WTC11 (cell line): ENCODE results near the gene KCNK7. TPM values are rescaled to one million over a fixed set of nuclear protein-coding genes. Genes with fewer than 3 reads are reported as not detected.

Source experiments
- ATAC-seq: fragments of 200-7000 bp; cut with Tn5 transposase; 2 replicates; pipeline ENCODE4 v1.10.0; 2021; ENCODE audit warnings: mild to moderate bottlenecking, moderate library complexity
- CTCF ChIA-PET: fragments of 300-600 bp; sonication (Branson Sonifier 250); formaldehyde crosslinking; loops from one replicate; lab custom pipeline; 2021; ENCODE audit warnings: antibody characterized with exemption; lab: Charles Lee
- POLR2A ChIA-PET: fragments of 350-600 bp; sonication (Branson Sonifier 250); formaldehyde crosslinking; loops from one replicate; lab custom pipeline; 2021; ENCODE audit warnings: antibody characterized with exemption; lab: Charles Lee
- DNase-seq: peaks from one replicate; pipeline ENCODE4 v3.0.0; 2021; ENCODE audit warnings: low spot score
- H3K27ac Mint-ChIP-seq: 2 replicates; pipeline ENCODE4 v1.8.0; 2021; ENCODE audit warnings: mixed read lengths
- H3K27me3 Mint-ChIP-seq: 2 replicates; pipeline ENCODE4 v1.8.0; 2021; ENCODE audit warnings: low read depth, mild to moderate bottlenecking, moderate library complexity, mixed read lengths
- H3K36me3 Mint-ChIP-seq: 2 replicates; pipeline ENCODE4 v1.8.0; 2021; ENCODE audit warnings: mixed read lengths
- H3K4me1 Mint-ChIP-seq: 2 replicates; pipeline ENCODE4 v1.8.0; 2022; ENCODE audit warnings: mixed read lengths
- H3K4me3 Mint-ChIP-seq: 2 replicates; pipeline ENCODE4 v1.8.0; 2021; ENCODE audit warnings: mild to moderate bottlenecking, moderate library complexity, mixed read lengths
- H3K9me3 Mint-ChIP-seq: 2 replicates; pipeline ENCODE4 v1.8.0; 2021; ENCODE audit warnings: mixed read lengths
- AFF4 ChIP-seq: sonication (generic); formaldehyde crosslinking; IDR thresholded peaks from 2 replicates; pipeline ENCODE4 v1.8.1; 2023; ENCODE audit warnings: mild to moderate bottlenecking, missing genetic modification reagents, borderline replicate concordance
- ATF6 ChIP-seq: sonication (generic); formaldehyde crosslinking; IDR thresholded peaks from 2 replicates; pipeline ENCODE4 v1.8.1; 2023; ENCODE audit warnings: mild to moderate bottlenecking, missing genetic modification reagents
- CTCF ChIP-seq: fragments of 200-600 bp; IDR thresholded peaks from 2 replicates; pipeline ENCODE4 v1.8.0; 2022; ENCODE audit warnings: antibody characterized with exemption
- E2F5 ChIP-seq: sonication (generic); formaldehyde crosslinking; IDR thresholded peaks from 2 replicates; pipeline ENCODE4 v1.8.1; 2022; ENCODE audit warnings: mild to moderate bottlenecking, moderate library complexity, missing genetic modification reagents
- GRHL2 ChIP-seq: fragments of 250-450 bp; sonication (Bioruptor Pico); IDR thresholded peaks from 2 replicates; pipeline ENCODE4 v1.8.0; 2022; ENCODE audit warnings: mild to moderate bottlenecking, moderate library complexity; ENCODE audit not compliant: insufficient replicate concordance, severe bottlenecking
- GTF2I ChIP-seq: fragments of 250-450 bp; sonication (Bioruptor Pico); conservative IDR thresholded peaks from 2 replicates; pipeline ENCODE4 v1.4.0; 2021; ENCODE audit warnings: mild to moderate bottlenecking
- PREB ChIP-seq: sonication (generic); formaldehyde crosslinking; IDR thresholded peaks from 2 replicates; pipeline ENCODE4 v1.8.1; 2022; ENCODE audit warnings: mild to moderate bottlenecking, missing genetic modification reagents, moderate library complexity, borderline replicate concordance
- ZNF232 ChIP-seq: sonication (generic); formaldehyde crosslinking; IDR thresholded peaks from 2 replicates; pipeline ENCODE4 v1.8.0; 2022; ENCODE audit warnings: mild to moderate bottlenecking, missing genetic modification reagents
- ZNF263 ChIP-seq: sonication (generic); formaldehyde crosslinking; IDR thresholded peaks from 2 replicates; pipeline ENCODE4 v1.8.1; 2022; ENCODE audit warnings: low read depth, mild to moderate bottlenecking, moderate library complexity, missing genetic modification reagents
- ZNF281 ChIP-seq: sonication (generic); formaldehyde crosslinking; IDR thresholded peaks from 2 replicates; pipeline ENCODE4 v1.8.0; 2023; ENCODE audit warnings: mild to moderate bottlenecking, missing genetic modification reagents
- ZNF317 ChIP-seq: sonication (generic); formaldehyde crosslinking; IDR thresholded peaks from 2 replicates; pipeline ENCODE4 v1.8.1; 2023; ENCODE audit warnings: low read depth, mild to moderate bottlenecking, moderate library complexity, missing genetic modification reagents, borderline replicate concordance
- total RNA-seq: library from RNA; stranded (reverse); gene quantifications from 3 replicates; pipeline ENCODE4 v1.2.3, GENCODE V29; 2021

KCNK7 gene
- total RNA-seq, 1 experiment from 2014 or later: 1.4 TPM

GRCh38 chr11:65595131-65595530 is 469 bp downstream of the KCNK7 start:
- H3K27me3 Mint-ChIP-seq: peaks cover 39% of the 10 kb centered on the region
- no peak for TF ChIP-seq ZNF232 (CRISPR knock-in tag)
- TF ChIP-seq AFF4 (CRISPR knock-in tag): no peak
- TF ChIP-seq PREB (CRISPR knock-in tag): no peak
- no peak for TF ChIP-seq ZNF281
- TF ChIP-seq ATF6 (CRISPR knock-in tag): no peak
- TF ChIP-seq, all 79 proteins: peak for 0
- ChIA-PET CTCF (interaction anchor here (0.8 to 13.8 kb wide), 9 partner anchors 11 to 70 kb away, joined by 4 to 311 read pairs (median 48); partner anchors contain the start of genes EHBP1L1, FAM89B, MAP3K11 and PCNX3), POLR2A (interaction anchor here (0.5 kb wide), 1 partner anchor 64 kb away, joined by 3 read pairs; no protein-coding TSS in a partner anchor)
- H3K4me3 Mint-ChIP-seq: no peak overlapping the region
- H3K36me3 Mint-ChIP-seq: peaks cover 4% of the 10 kb centered on the region; the same call in 1 of the 2 replicates
- peaks cover 15% of the 10 kb centered on the region for H3K4me1 Mint-ChIP-seq
- H3K27ac Mint-ChIP-seq: no peak overlapping the region
- ATAC-seq (no peak), DNase-seq (no peak)
- H3K9me3 Mint-ChIP-seq: no peaks in the 10 kb centered on the region

GRCh38 chr11:65593518-65594414 is 1.8 kb downstream of the KCNK7 start:
- DNase-seq: peak; percentile 80
- H3K4me1 Mint-ChIP-seq: peaks cover 18% of the 10 kb centered on the region
- ChIA-PET POLR2A (interaction anchor here (0.6 to 2.0 kb wide), 4 partner anchors 21 to 833 kb away, joined by 3 to 8 read pairs (median 5); partner anchors contain the start of genes PCNX3 and SIPA1), CTCF (interaction anchor here (0.5 to 13.8 kb wide), 42 partner anchors 9 to 452 kb away, joined by 3 to 311 read pairs (median 5); partner anchors contain the start of genes CCDC85B, EHBP1L1, FAM89B and FIBP)
- H3K4me3 Mint-ChIP-seq: peak overlapping the region; percentile 65
- no peak overlapping the region for H3K27ac Mint-ChIP-seq
- no peak for TF ChIP-seq GRHL2
- TF ChIP-seq ZNF317: no peak
- no peak for TF ChIP-seq ZNF263 (CRISPR knock-in tag)
- TF ChIP-seq GTF2I: no peak
- TF ChIP-seq CTCF: peak; percentile 52
- TF ChIP-seq E2F5 (CRISPR knock-in tag): no peak
- H3K27me3 Mint-ChIP-seq: peaks cover 49% of the 10 kb centered on the region
- H3K36me3 Mint-ChIP-seq: 0 out of 2 replicates have a peak, but pooled peaks cover under 1% of the 10 kb centered on the region
- ATAC-seq: peak; percentile 49
- H3K9me3 Mint-ChIP-seq: no peaks in the 10 kb centered on the region
